Spleen (tissue), 11 donors: ENCODE data around the gene PACS2. TPM values are rescaled to one million over a fixed set of nuclear protein-coding genes. Genes with fewer than 3 reads are reported as not detected.

Source experiments
- DNase-seq: peaks from one replicate; pipeline ENCODE4 v3.0.0-alpha.2; 2020
- H3K27ac ChIP-seq, 8 donors: fragments of 200-600 bp; sonication (generic) in 7 of 8; 1 replicate in 4 of 8; 2 replicates in 4 of 8; pipeline versions ENCODE4 v1.5.0 to v1.8.0; 2016 to 2021; ENCODE audit warnings: inconsistent platforms in 4 of 8, mild to moderate bottlenecking in 4 of 8, moderate library complexity in 1 of 8
- H3K27me3 ChIP-seq, 7 donors: fragments of 200-600 bp; sonication (generic) in 6 of 7; replicated peaks in 1 of 7; 1 replicate in 4 of 7; 2 replicates in 3 of 7; pipeline versions ENCODE4 v1.5.0 to v1.8.0; 2016 to 2021; ENCODE audit warnings: inconsistent platforms in 3 of 7, mild to moderate bottlenecking in 1 of 7
- H3K36me3 ChIP-seq, 6 donors: fragments of 200-600 bp; sonication (generic) in 5 of 6; 1 replicate in 4 of 6; 2 replicates in 2 of 6; pipeline versions ENCODE4 v1.5.0 to v1.8.0; 2016 to 2021; ENCODE audit warnings: inconsistent platforms in 2 of 6
- H3K4me1 ChIP-seq, 6 donors: fragments of 200-600 bp; sonication (generic) in 5 of 6; 1 replicate in 3 of 6; 2 replicates in 3 of 6; pipeline versions ENCODE4 v1.5.0 to v1.8.0; 2016 to 2021; ENCODE audit warnings: inconsistent platforms in 3 of 6
- H3K4me3 ChIP-seq, 8 donors: fragments of 200-600 bp; sonication (generic) in 7 of 8; 1 replicate in 4 of 8; 2 replicates in 4 of 8; pipeline versions ENCODE4 v1.5.0 to v1.8.0; 2016 to 2021; ENCODE audit warnings: inconsistent platforms in 4 of 8, mild to moderate bottlenecking in 4 of 8, moderate library complexity in 2 of 8
- H3K9me3 ChIP-seq, 8 donors: fragments of 200-600 bp; sonication (generic) in 7 of 8; 1 replicate in 4 of 8; 2 replicates in 4 of 8; pipeline versions ENCODE4 v1.5.0 to v1.8.0; 2016 to 2021; ENCODE audit warnings: inconsistent platforms in 4 of 8
- CTCF ChIP-seq, 11 experiments: fragments of 200-600 bp in 7 of 11; fragments of 450-650 bp in 4 of 11; sonication (generic) in 4 of 11; IDR thresholded peaks in 8 of 11; conservative IDR thresholded peaks in 3 of 11; 1 replicate in 7 of 11; 2 replicates in 4 of 11; pipeline versions ENCODE4 v1.4.0 to v1.8.0; 2016 to 2021; ENCODE audit warnings: antibody characterized with exemption in 11 of 11, inconsistent platforms in 4 of 11, mild to moderate bottlenecking in 1 of 11
- POLR2A ChIP-seq, 3 donors: fragments of 450-650 bp; IDR thresholded peaks; one replicate each; pipeline ENCODE4 v1.5.1; 2017; ENCODE audit warnings: antibody characterized with exemption in 3 of 3, mild to moderate bottlenecking in 1 of 3
- POLR2AphosphoS5 ChIP-seq, 3 donors: sonication (generic); formaldehyde crosslinking; IDR thresholded peaks; one replicate each; pipeline ENCODE4 v1.5.1; 2017; ENCODE audit warnings: antibody characterized with exemption in 3 of 3
- WGBS, 5 donors: extraction: QIAGEN DNeasy Blood & Tissue Kit in 3 of 5; methylation state at CpG; one replicate each; pipeline versions ENCODE4 v1.1.5 to v1.1.7; 2013 to 2018; 5-methylcytosine and 5-hydroxymethylcytosine counted together
- intact Hi-C: fragments of 100-400 bp; cut with DNase I; formaldehyde crosslinking; loops from one replicate; pipeline ENCODE4 v1.15.0; 2023; ENCODE audit warnings: low total_unique reads
- polyA plus RNA-seq, 3 donors: library from polyadenylated mRNA; stranded (reverse); fragments of 200-250 nt; gene quantifications; one replicate each; pipeline ENCODE4 v1.2.1, GENCODE V29; 2013
- total RNA-seq, 7 donors: library from RNA; depleted of rRNA in 3 of 7; stranded (reverse); fragments of >200 nt in 3 of 7; fragmentation: NEBNext Ultra II Directional in 4 of 7; extraction: Animal tissue kit (Norgen Biotek cat#: 25700) in 4 of 7; gene quantifications; one replicate each; pipeline versions ENCODE4 v1.1.0 to v1.2.1, GENCODE V29; 2016 to 2021
- donor health status: healthy with polysubstance abuse.
- donor health status: DM: no; HTN: no; CAD: no; lungs with moderate emphysema.
- donor health status: DM: no; HTN: no; CAD: no.
- donor health status: Bipolar disorder and iron deficiency.
- donor health status: healthy.
- donor health status: DM: no; HTN: no; CAD: no.
- donor health status: DM: yes; HTN: yes; CAD: no.

PACS2 gene
- total and polyA plus RNA-seq, 10 donors, result 32.2 to 148 (median 98.7) TPM

DNA sequence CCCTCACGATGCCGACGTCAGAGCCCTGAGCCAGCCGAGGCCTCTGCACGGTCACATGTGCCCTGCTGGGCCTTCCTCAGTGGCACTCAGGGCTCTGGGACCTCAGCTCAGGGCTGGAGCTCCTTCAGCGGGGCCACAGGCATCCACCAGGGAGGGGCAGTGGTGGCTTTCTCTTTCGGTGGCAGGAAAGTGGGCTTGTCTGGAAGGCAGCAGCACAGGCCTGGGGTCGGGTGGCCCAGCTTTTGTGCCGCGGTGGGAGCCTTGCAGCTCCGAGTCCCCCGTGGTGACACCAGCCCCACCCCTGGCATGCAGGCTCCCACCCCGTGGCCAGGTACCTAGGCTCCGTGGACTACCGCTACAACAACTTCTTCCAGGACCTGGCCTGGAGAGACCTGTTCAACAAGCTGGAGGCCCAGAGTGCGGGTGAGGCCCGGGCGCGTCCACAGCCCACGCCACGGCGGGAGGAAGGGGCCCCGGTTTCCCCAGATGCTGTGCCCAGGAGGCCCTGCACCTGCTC, 69.6 kb downstream of the PACS2 start:
- no peak for DNase-seq
- no peak overlapping the region for H3K27ac ChIP-seq
- no peak for TF ChIP-seq POLR2A (IDR thresholded peaks at IDR 0.05)
- TF ChIP-seq CTCF (IDR thresholded peaks at IDR 0.05 in 8 of 11, conservative IDR thresholded peaks at IDR 0.05 in 3 of 11), result no peak
- no peak for TF ChIP-seq POLR2AphosphoS5 (IDR thresholded peaks at IDR 0.05)
- intact Hi-C loops, result no loop called here
- 93 to 96% (median 95%) methylated on average over 8 to 23 of the region's 23 CpGs for WGBS, 5 donors
- no peak overlapping the region for H3K4me3 ChIP-seq
- H3K27me3 ChIP-seq, result no peaks in the 10 kb centered on the region
- peaks cover 0 to 95% (median 69%) of the 10 kb centered on the region in 6 donors for H3K36me3 ChIP-seq
- H3K9me3 ChIP-seq, result no peaks in the 10 kb centered on the region
- H3K4me1 ChIP-seq, result peaks cover 0 to 18% (median 7%) of the 10 kb centered on the region in 6 donors

DNA sequence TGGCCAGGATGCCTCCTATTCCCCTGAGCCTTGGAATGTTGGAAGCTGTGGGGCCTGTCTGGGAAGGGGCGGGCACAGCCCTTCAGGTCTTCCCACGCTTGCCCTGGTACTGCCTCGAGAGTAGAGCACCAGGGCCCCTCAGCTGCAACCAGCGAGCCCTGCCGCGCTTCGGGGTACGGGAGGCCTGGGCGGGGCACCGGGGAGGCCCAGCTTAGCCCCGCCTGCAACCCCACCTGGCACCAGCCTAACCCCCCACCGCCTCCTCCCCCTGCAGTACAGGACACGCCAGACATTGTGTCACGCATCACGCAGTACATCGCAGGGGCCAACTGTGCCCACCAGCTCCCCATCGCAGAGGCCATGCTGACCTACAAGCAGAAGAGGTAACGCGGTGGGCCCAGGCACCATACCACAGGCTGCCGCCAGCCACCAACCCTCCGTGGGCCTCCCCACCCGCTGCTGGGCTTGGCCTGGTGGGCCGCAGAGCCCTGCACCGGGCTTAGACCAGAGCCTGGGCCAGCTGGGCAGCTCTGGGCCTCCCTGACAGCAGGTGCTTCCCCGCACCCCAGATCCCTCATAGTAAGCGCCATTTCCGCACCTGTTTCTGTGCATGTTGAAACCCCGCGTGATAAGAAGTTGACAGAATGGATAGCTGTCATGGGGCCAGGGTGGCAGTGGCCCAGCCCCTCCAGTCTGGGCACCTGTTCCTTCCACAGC, 70.2 kb downstream of the PACS2 start:
- H3K4me3 ChIP-seq, result no peak overlapping the region
- TF ChIP-seq POLR2AphosphoS5 (IDR thresholded peaks at IDR 0.05) (no peak), POLR2A (IDR thresholded peaks at IDR 0.05) (no peak), CTCF (IDR thresholded peaks at IDR 0.05 in 8 of 11, conservative IDR thresholded peaks at IDR 0.05 in 3 of 11) (no peak)
- intact Hi-C loops, result no loop called here
- WGBS, 5 donors, result 94 to 97% (median 96%) methylated on average over 21 to 29 of the region's 29 CpGs
- no peak for DNase-seq
- H3K27me3 ChIP-seq, result no peaks in the 10 kb centered on the region
- H3K36me3 ChIP-seq, result peaks cover 0 to 88% (median 66%) of the 10 kb centered on the region in 6 donors
- no peaks in the 10 kb centered on the region for H3K9me3 ChIP-seq
- H3K4me1 ChIP-seq, result peaks cover 0 to 25% (median 14%) of the 10 kb centered on the region in 6 donors
- no peak overlapping the region for H3K27ac ChIP-seq

- peaks cover 0 to 83% (median 62%) of the 10 kb centered on the region in 6 donors for H3K36me3 ChIP-seq
- H3K27me3 ChIP-seq, result no peaks in the 10 kb centered on the region
- no peak for TF ChIP-seq POLR2A (IDR thresholded peaks at IDR 0.05)
- TF ChIP-seq CTCF (IDR thresholded peaks at IDR 0.05 in 8 of 11, conservative IDR thresholded peaks at IDR 0.05 in 3 of 11), result no peak
- TF ChIP-seq POLR2AphosphoS5 (IDR thresholded peaks at IDR 0.05), result no peak
- H3K27ac ChIP-seq, result peak overlapping the region in 2 of 8 donors; percentile 2 to 10
- peaks cover 0 to 30% (median 19%) of the 10 kb centered on the region in 6 donors for H3K4me1 ChIP-seq
- H3K9me3 ChIP-seq, result no peaks in the 10 kb centered on the region
- H3K4me3 ChIP-seq, result no peak overlapping the region
- intact Hi-C loops, result no loop called here
- WGBS, 5 donors, result 93 to 97% (median 96%) methylated on average over 10 to 19 of the region's 19 CpGs
- DNase-seq, result no peak
Measured at GRCh38 chr14:105385322-105385637, 70.7 kb downstream of the PACS2 start.

DNA sequence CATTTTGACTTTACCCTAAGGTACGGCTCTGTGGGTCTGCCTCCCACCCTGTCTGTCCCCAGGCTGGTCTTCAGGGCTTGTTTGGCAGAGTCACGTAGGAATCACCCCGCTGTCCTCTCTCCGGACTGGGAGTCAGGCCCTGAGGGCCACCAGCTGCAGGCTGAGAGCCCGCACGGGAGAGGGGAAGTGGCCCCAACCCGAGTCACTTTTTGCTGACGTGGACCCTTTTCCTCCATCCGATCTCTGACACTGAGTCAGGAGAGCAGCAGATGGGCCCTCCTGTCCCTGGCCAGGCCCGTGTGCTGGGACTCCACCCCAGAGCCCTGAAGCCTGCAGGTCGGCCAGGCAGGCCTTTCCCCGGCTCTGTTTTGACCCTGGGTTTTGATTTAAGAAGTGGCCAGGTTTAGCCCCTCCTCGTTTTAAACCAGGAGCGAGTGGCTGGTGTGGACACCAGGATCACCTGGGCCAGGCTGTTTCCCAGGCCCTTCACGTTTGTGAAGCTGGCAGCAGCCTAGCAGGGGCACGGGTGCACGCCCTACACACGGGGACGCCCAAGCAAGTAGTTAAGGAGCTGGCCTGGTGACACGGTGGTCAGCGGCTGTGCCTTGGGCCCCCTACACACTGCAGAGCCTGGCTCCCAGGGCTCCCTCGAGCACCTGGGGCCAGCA, 71.3 kb downstream of the PACS2 start:
- Histone ChIP-seq H3K27me3 (no peaks in the 10 kb centered on the region), H3K4me3 (no peak overlapping the region), H3K4me1 (peaks cover 0 to 35% (median 24%) of the 10 kb centered on the region in 6 donors), H3K36me3 (peaks cover 0 to 77% (median 60%) of the 10 kb centered on the region in 6 donors), H3K9me3 (no peaks in the 10 kb centered on the region), H3K27ac (peak overlapping the region in 2 of 8 donors; percentile 2 to 10)
- intact Hi-C loops, result no loop called here
- TF ChIP-seq POLR2AphosphoS5 (IDR thresholded peaks at IDR 0.05) (peak; percentile 11 to 57 (median 50)), CTCF (IDR thresholded peaks at IDR 0.05 in 8 of 11, conservative IDR thresholded peaks at IDR 0.05 in 3 of 11) (no peak)
- 83 to 92% (median 88%) methylated on average over 18 to 22 of the region's 22 CpGs for WGBS, 5 donors
- peak; percentile 77 for DNase-seq
